Measurements from ENCODE around the gene SUGCT.

SUGCT gene

GRCh38 chr7:40348126-40348728 is 213.4 kb downstream of the SUGCT start:
- no peaks in the 10 kb centered on the region for H3K9me3 ChIP-seq (ENCODE audit: control insufficient read depth, low read length)
- H3K9ac ChIP-seq: no peak overlapping the region
- H3K4me3 ChIP-seq (ENCODE audit: low read depth, low read length): no peak overlapping the region
- no peak overlapping the region for H3K4me2 ChIP-seq (ENCODE audit: low read length)
- no peak overlapping the region for H3K27ac ChIP-seq
- TF ChIP-seq CTCF (IDR thresholded peaks at IDR 0.05): no peak
- no peaks in the 10 kb centered on the region for H3K4me1 ChIP-seq
- H3K79me2 ChIP-seq: no peaks in the 10 kb centered on the region
- H3K36me3 ChIP-seq (ENCODE audit: control insufficient read depth, insufficient read depth, low read length): no peaks in the 10 kb centered on the region
- no peak overlapping the region for H2AFZ ChIP-seq
- no peaks in the 10 kb centered on the region for H3K27me3 ChIP-seq (ENCODE audit: control insufficient read depth, insufficient read depth, low read length)

GRCh38 chr7:40350100-40350499 is 215.3 kb downstream of the SUGCT start:
- H3K4me1 ChIP-seq: no peaks in the 10 kb centered on the region
- H3K4me2 ChIP-seq (ENCODE audit: low read length): no peak overlapping the region
- no peaks in the 10 kb centered on the region for H3K27me3 ChIP-seq (ENCODE audit: control insufficient read depth, insufficient read depth, low read length)
- no peaks in the 10 kb centered on the region for H3K79me2 ChIP-seq
- H2AFZ ChIP-seq: no peak overlapping the region
- H3K9ac ChIP-seq: no peak overlapping the region
- TF ChIP-seq CTCF (IDR thresholded peaks at IDR 0.05): no peak
- H3K27ac ChIP-seq: no peak overlapping the region
- no peaks in the 10 kb centered on the region for H3K9me3 ChIP-seq (ENCODE audit: control insufficient read depth, low read length)
- no peak overlapping the region for H3K4me3 ChIP-seq (ENCODE audit: low read depth, low read length)
- H3K36me3 ChIP-seq (ENCODE audit: control insufficient read depth, insufficient read depth, low read length): no peaks in the 10 kb centered on the region

- TF ChIP-seq CTCF (IDR thresholded peaks at IDR 0.05): no peak
- Histone ChIP-seq H3K27ac (no peak overlapping the region), H3K27me3 (ENCODE audit: control insufficient read depth, insufficient read depth, low read length) (no peaks in the 10 kb centered on the region), H3K4me1 (no peaks in the 10 kb centered on the region), H3K36me3 (ENCODE audit: control insufficient read depth, insufficient read depth, low read length) (no peaks in the 10 kb centered on the region), H3K79me2 (no peaks in the 10 kb centered on the region), H3K4me3 (ENCODE audit: low read depth, low read length) (no peak overlapping the region), H2AFZ (no peak overlapping the region), H3K9me3 (ENCODE audit: control insufficient read depth, low read length) (no peaks in the 10 kb centered on the region), H3K4me2 (ENCODE audit: low read length) (no peak overlapping the region), H3K9ac (no peak overlapping the region)
Observed at GRCh38 chr7:40354711-40355110, 219.9 kb downstream of the SUGCT start.

GRCh38 chr7:40356312-40356711 is 221.5 kb downstream of the SUGCT start:
- Histone ChIP-seq H3K4me1 (no peaks in the 10 kb centered on the region), H3K4me3 (ENCODE audit: low read depth, low read length) (no peak overlapping the region), H3K36me3 (ENCODE audit: control insufficient read depth, insufficient read depth, low read length) (no peaks in the 10 kb centered on the region), H3K9me3 (ENCODE audit: control insufficient read depth, low read length) (no peaks in the 10 kb centered on the region), H3K9ac (no peak overlapping the region), H3K27ac (no peak overlapping the region), H3K27me3 (ENCODE audit: control insufficient read depth, insufficient read depth, low read length) (no peaks in the 10 kb centered on the region), H2AFZ (no peak overlapping the region), H3K79me2 (no peaks in the 10 kb centered on the region), H3K4me2 (ENCODE audit: low read length) (no peak overlapping the region)
- TF ChIP-seq CTCF (IDR thresholded peaks at IDR 0.05): no peak

Measured in parathyroid adenoma (tissue), 2 donors.